C4-2B (cell line): ENCODE data around the gene SPTB.

Experiments
- ZFX ChIP-seq: fragments of 450-650 bp; IDR thresholded peaks from 2 replicates; pipeline ENCODE4 v1.6.1; 2017
- TF ChIP-seq, protein P1 (sequence below): fragments of 450-650 bp; conservative IDR thresholded peaks from 2 replicates; pipeline ENCODE4 v1.5.1; 2017; ENCODE audit warnings: mild to moderate bottlenecking

DNA sequence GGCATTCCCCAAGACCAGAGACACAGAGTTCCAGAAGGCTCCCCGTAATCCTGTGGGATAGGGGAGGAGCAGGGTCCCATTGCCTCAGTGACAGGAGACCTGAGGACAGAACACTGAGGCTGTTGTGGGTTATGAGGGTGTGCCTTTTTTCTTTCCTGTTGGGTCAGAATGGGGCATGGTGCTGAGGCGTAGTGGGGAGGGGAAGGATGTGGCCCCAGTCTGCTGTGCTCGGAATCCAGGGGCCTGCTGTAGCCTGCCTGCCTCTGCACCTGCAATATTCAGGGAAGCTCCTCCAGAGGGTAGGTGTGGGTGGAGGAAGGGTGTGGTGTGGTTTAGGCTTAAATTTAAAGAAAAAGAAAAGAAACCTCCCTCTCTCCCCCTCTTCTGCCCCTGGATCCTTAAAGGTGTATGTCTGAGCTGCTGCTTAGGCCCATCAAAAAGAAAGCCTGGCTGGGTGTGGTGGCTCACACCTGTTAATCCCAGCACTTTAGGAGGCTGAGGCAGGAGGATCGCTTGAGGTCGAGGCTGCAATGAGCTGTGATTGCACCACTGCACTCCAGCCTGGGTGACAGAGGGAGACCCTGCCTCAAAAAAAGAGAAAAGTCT is 156.8 kb downstream of the SPTB start:
- TF ChIP-seq, protein P1, sequence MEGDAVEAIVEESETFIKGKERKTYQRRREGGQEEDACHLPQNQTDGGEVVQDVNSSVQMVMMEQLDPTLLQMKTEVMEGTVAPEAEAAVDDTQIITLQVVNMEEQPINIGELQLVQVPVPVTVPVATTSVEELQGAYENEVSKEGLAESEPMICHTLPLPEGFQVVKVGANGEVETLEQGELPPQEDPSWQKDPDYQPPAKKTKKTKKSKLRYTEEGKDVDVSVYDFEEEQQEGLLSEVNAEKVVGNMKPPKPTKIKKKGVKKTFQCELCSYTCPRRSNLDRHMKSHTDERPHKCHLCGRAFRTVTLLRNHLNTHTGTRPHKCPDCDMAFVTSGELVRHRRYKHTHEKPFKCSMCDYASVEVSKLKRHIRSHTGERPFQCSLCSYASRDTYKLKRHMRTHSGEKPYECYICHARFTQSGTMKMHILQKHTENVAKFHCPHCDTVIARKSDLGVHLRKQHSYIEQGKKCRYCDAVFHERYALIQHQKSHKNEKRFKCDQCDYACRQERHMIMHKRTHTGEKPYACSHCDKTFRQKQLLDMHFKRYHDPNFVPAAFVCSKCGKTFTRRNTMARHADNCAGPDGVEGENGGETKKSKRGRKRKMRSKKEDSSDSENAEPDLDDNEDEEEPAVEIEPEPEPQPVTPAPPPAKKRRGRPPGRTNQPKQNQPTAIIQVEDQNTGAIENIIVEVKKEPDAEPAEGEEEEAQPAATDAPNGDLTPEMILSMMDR: no peak
- no peak for TF ChIP-seq ZFX
